ENCODE measurements around the gene TAMALIN.

DNA sequence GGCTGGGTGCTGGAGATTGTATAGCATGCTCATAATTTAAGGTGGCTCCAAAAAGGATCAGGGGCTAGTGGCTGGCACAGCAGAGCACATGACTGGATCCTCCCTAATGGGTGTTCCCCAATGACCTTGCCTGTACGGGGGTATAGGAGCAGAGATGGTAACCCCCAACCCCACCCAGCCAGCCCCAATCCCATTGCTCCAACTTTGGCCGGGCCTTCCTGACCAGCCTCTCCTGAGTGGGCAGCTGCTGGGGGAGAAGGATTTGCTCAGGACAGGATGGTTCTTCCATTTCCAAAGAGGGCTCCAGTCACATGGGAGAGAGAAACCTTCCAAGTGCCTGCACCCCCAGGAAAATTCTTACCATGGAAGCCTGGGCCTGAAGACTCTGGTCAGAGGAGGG is 29.2 kb downstream of the TAMALIN start:
- TF ChIP-seq EZH2 (IDR thresholded peaks at IDR 0.05) (no peak), POLR2AphosphoS5 (IDR thresholded peaks at IDR 0.05; ENCODE audit: borderline replicate concordance, low read depth, low read length) (no peak)
